ENCODE data around the gene FGF3.

FGF3 gene

GRCh38 chr11:69843529-69843921 lies 24.3 kb upstream of the FGF3 start:
- DNase-seq: no peak

DNA sequence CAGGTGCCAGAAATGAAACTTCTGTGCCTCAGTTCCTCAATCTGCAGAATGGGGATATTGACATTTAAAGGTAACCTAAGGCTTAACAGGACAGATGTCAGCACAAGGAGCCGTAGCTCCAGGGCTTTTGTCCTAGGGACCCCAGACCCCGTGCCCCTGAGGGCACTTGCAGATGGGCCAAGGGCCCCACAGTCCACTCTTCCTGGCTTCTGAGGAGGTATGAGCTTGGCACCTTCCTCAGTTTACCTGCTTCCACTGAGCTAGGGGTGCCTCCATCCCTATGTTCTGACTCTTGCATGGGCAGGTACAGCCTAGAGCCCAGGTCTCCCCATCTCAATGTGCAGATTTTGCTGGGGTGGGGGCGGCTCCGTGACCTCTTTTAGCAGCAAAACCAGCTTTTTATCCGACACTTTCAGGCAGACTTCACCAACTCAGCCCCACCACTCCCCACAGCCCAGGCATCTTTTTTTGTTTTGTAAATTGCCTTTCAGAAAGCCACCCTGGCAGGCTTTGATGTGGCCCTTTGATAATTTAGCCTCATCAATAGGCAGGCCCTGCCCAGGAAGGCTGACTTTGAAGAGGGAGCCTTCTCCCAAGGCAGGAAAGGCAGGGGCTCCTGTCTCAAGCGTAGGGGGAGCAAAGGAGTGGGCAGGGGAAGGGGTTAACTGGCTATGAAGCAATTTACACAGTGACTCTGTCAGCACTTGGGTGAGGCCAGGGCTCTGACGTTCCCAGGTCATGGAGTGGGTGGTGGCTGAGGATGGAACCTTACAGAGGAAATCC lies 23.7 kb upstream of the FGF3 start:
- DNase-seq: no peak

- DNase-seq: no peak
Observed at GRCh38 chr11:69841859-69842698, 22.9 kb upstream of the FGF3 start.

DNA sequence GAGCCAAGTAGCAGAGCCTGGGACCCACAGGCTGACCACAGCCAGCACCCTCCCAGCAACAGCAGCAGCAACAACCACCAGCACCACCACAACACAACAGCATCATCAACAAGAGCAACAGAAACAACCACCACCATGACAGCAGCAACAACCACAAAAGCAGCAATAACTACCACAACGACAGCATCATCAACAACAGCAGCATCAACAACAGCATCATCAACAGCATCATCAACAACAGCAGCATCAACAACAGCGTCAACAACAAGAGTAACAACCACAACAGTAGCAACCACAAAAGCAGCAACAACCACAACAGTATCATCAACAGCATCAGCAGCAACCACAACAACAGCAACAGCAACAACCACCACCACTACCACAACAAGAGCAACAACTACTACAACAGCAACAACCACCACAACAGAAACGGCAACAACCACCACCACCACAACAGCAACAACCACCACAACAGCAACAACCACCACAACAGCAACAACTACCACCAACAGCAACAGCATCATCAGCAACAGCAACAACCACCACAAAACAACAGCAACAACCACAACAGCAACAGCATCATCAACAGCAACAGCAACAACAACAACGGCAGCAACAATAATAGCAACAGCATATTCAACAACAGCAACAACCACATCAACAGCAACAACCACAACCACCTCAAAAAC lies 22.1 kb upstream of the FGF3 start:
- DNase-seq: no peak

DNA sequence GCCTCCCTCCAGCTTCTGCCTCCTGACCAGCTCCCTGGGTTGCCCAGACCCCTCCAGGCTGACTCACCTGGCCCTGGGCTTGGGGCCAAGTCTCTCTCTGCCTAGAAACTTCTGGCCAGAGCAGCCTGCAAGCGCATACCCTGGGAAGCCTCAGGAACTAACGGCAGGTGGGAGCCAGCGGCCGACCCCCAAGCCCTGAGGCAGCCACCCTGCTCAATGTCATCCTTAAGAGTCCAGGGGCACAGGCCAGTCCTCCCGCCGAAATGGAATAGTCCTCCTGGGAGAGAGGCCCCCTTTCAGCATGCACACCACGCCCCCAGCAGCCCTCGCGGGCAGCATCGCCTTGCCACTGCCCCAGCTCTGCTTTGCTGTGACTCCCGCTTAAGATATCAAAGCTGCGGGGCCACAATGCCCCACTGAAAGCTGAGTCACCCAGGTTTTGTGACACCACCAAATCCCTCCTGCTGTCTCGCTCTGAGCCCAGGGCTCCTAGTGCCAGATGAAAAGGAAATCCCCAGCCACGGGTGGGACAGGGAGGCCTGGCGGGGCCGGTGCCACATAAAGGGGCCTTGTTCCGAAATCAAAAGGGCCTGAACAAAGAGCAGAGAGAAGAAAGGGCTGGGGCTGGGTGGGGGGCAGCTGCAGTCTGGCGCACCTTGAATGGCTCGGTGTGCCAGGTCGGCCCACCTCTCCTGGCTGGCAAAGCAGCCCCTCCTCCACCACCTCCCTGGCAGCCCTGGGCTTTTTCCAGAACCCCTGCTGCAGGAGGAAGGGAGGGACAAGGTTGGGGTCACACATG lies 21.4 kb upstream of the FGF3 start:
- DNase-seq: no peak

GRCh38 chr11:69839516-69839915 lies 20.3 kb upstream of the FGF3 start:
- DNase-seq: no peak

- DNase-seq: no peak
Observed at GRCh38 chr11:69837791-69838190, 18.6 kb upstream of the FGF3 start.

GRCh38 chr11:69836401-69836800 lies 17.2 kb upstream of the FGF3 start:
- no peak for DNase-seq

GRCh38 chr11:69834811-69835800 lies 15.9 kb upstream of the FGF3 start:
- no peak for DNase-seq

DNA sequence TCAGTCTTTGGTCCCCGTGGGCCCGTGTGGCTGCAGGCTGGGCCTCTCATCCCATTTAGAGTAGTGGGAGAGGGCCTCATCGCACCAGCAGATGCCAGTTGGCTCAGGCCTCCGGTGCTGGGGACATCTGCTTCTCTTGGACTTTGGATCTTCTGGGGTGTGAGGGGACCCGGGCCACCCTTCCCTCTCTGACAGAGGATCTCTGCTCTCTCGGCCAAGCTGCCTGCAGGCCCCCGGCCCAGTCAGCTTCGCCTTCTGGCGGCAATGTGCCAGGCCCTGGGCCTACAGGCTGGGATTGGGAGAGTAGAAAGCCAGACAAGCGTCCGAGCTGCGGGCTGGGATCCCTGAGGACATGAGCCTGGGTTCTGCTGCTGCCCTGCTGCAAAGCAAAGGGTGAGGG lies 15.0 kb upstream of the FGF3 start:
- DNase-seq: no peak

- no peak for DNase-seq
Observed at GRCh38 chr11:69832561-69833413, 13.6 kb upstream of the FGF3 start.

- no peak for DNase-seq
Observed at GRCh38 chr11:69831985-69832384, 12.8 kb upstream of the FGF3 start.

DNA sequence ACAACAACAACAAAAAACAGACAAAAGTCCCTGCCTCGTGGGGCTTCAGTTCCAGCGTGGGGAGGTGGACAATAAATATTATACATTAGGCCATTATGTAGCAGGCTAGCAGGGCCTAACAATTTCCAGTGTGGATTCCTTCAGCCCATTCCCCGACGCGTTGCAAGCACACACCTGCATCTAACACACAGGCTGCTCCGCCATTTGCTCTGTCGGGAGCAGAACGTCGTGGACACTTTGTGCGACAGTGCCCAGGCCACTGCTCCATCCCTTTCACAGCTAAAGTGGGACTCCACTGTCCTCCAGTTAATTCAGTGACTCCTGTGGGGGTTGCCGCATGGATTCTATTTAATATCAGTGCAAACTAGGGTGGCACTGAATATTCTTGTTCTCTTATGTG lies 10.9 kb upstream of the FGF3 start:
- no peak for DNase-seq

DNA sequence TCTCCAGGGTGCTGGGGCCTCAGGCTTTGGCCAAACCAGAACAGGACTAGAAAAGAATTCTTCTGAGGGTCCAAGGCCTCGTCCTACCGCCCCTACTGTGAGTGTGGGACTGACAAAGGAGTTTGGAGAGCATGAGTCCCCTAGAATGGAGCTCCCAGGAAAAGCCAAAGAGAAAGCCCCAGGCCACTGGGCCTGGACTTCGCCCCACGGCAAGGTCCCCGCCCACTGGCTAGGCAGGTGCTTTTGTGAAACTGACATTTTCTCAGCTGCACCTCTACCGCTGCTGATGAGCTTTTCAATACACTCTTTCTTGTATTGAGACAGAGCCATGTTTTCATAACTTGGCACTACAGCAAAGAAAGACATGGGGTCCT lies 9.7 kb upstream of the FGF3 start:
- no peak for DNase-seq

DNA sequence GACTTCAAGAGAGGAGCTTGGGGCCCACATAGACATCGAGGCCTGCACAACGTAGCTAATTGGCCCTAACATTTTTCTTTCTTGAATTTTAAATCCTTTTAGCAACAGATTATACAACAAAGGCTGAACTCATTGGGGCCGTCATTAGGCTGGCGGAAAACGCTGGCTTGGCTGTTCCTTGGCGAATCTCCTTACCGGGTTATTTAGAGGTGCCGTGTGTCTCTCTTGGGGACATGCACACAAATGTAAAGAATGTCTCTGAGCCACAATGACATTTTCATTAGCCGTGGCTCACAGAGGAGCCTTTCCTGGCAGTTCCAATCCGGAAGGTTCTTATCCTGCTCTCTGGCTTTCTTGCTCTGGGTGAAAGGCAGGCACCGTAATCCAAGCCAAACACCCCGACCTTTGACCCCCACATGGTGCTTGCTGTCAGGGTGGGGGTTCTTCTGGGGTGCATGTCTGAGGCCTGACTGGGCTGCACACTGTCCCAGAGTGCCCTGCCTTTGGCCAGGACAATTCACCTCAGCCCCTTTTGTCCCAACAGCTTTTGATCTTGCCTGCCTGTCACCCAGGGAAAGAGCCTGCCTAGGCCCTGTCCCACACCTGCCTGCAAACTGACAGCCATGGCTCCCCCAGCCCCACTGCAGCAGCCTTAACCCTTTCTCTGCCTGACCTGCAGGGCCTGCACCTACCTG lies 9.2 kb upstream of the FGF3 start:
- no peak for DNase-seq

- DNase-seq: no peak
Observed at GRCh38 chr11:69826773-69827172, 7.6 kb upstream of the FGF3 start.

DNA sequence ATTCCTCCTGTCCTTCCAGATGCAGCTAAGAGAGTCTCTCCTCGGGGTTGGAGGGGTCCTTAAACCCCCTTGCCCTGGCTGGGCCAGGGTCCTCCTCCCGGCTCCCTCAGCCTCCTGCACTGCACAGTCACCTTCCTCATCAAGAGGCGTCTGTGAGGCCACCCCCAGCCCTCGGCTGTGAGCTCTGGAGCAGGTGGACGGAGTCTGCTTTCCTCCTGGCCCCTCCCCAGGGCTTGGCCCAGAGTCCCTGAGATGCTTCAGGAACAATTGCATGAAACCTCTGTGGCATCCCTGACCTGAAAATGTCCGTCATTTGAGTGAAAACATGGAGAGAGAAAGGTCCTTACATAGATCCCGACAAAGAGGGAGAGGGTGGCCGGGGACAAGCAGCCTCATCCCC lies 6.7 kb upstream of the FGF3 start:
- DNase-seq: no peak

DNA sequence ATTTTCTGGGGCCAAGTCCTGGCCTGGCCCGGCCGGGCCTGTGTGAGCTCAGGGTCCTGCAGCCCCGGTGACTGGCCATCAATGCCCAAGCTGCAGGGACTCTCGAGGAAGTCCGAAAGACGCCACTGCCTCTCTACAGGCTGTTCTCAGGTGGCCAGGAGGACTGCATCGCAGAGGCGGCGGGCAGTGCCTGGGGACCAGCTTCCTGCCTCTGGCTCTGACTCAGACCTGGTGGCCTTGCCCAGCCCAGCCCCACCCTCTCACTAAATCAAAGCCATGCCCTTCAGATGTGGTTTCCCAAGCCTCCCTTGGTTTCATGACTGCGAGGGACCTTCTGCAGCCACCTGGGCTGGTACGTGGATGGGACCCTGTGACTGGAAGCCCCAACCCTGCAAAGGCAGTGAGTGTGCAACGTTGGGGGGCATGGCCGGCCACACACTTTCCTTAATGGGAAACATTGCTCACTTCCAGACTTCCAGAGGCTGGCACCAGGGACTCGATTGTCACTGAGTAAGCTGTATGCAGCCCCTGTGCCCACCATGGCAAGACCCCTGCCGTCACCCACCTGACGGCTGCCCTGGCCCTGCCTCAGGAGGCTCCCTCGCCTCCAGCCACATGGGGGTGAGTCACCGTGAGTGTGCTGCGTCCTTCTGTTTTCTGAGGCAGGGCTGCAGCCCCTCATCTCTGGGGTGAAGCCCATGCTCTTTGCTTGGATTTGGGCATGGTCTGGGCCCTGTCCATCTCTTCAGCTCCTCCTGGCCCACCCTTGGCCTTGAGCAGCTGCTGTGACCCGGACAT lies 6.0 kb upstream of the FGF3 start:
- DNase-seq: no peak

DNA sequence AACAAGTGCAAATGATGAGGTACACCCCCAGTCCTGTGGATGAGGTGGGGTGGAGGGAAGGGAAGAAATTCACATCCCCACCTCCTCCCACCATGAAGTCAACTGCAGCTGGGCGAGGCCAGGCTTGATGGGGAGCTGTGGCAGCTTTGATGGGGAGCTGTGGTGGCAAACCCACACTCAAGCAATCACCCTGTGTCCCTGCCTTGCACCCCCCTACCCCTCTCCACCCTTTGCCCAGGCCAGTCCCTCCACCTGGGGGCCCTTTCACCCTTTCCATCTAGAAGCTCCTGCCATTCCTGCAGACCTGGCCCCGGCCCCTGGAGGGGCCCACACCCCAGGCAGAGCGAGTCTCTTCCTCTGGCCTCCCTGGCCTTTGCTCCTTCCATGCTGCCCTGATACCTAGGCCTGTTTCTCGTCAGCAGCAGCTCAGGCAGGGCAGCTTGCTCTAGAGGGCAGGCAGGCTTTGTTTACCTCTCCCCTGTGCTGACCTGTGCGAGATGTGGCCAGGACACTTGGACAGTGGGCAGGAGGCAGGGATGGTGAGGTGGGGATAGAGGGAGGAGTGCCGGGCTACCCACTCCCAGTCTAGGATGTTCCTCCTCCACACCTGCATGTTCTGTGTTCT lies 4.5 kb upstream of the FGF3 start:
- DNase-seq: no peak

Data from NCI-H748 treated with DMSO at 0.1 percent for 48 hours (cell line).